Measurements from ENCODE around the gene SRMS. TPM values are rescaled to one million over a fixed set of nuclear protein-coding genes. Genes with fewer than 3 reads are reported as not detected.

Gene SRMS
- total RNA-seq, 4 donors from 2014 or later: not detected

DNA sequence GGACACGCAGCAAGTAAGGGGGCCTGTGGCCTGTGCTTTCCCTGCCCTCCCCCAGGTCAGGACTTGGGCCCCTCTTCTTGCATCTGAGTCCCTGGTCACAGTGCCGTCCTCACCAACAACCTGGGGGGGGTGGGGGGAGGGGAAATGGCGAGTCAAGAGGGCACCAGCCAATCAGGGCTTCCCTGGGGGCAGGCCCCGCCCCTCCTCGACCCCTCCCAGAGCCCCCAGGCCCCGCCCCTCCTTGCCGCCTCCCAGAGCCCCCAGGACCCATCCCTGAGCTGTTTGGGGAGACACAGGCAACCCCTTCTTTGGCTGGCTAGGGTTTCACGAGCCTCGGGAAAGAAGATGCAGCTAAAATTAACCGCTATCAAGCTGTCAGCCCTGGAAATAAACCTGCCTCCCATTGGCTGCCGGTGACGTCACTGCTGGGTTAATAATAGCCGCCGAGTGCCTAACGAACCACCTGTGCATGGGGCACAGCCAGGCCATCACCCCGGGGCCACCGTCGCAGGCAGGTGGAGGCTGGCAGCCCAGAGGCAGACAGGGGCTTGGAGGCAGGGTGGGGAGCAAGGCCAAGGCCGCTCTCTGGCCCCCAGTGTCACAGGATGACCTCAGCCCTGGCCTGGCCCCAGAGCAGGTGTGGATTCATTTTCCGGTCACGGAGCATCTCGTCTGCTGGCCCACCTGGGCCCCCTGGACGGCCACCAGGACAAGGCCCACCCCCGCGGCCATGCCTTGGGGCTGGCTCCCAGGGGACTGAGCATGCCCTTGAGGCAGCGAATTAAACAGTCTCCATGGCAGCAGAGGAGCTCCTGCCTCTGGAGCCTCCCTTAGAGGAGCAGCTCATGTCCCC lies 45.5 kb downstream of the SRMS start:
- ATAC-seq: no peak
- no peak for TF ChIP-seq POLR2A (IDR thresholded peaks at IDR 0.05)
- TF ChIP-seq, protein P1, sequence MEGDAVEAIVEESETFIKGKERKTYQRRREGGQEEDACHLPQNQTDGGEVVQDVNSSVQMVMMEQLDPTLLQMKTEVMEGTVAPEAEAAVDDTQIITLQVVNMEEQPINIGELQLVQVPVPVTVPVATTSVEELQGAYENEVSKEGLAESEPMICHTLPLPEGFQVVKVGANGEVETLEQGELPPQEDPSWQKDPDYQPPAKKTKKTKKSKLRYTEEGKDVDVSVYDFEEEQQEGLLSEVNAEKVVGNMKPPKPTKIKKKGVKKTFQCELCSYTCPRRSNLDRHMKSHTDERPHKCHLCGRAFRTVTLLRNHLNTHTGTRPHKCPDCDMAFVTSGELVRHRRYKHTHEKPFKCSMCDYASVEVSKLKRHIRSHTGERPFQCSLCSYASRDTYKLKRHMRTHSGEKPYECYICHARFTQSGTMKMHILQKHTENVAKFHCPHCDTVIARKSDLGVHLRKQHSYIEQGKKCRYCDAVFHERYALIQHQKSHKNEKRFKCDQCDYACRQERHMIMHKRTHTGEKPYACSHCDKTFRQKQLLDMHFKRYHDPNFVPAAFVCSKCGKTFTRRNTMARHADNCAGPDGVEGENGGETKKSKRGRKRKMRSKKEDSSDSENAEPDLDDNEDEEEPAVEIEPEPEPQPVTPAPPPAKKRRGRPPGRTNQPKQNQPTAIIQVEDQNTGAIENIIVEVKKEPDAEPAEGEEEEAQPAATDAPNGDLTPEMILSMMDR (IDR thresholded peaks at IDR 0.05): no peak
- no peak for TF ChIP-seq EP300 (IDR thresholded peaks at IDR 0.05)
- no peak for TF ChIP-seq POLR2AphosphoS5 (IDR thresholded peaks at IDR 0.05)
- peaks cover 0 to 25% (median 0%) of the 10 kb centered on the region in 3 donors for H3K9me3 ChIP-seq
- H3K4me1 ChIP-seq: peaks cover 0 to 33% (median 7%) of the 10 kb centered on the region in 3 donors
- H3K4me3 ChIP-seq: no peak overlapping the region
- no peaks in the 10 kb centered on the region for H3K36me3 ChIP-seq
- no peak overlapping the region for H3K27ac ChIP-seq
- no CpG with 5 or more reads among the region's 26 CpGs for WGBS, 2 donors (ENCODE audit: low coverage in 1 of 2)
- peaks cover 95% of the 10 kb centered on the region for H3K27me3 ChIP-seq

GRCh38 chr20:63500902-63501817 lies 46.4 kb downstream of the SRMS start:
- TF ChIP-seq, protein P1 (IDR thresholded peaks at IDR 0.05): no peak
- TF ChIP-seq POLR2AphosphoS5 (IDR thresholded peaks at IDR 0.05) (no peak), POLR2A (IDR thresholded peaks at IDR 0.05) (no peak), EP300 (IDR thresholded peaks at IDR 0.05) (no peak)
- Histone ChIP-seq H3K4me3 (no peak overlapping the region), H3K27me3 (peaks cover 92% of the 10 kb centered on the region), H3K36me3 (no peaks in the 10 kb centered on the region), H3K9me3 (peaks cover 0 to 22% (median 0%) of the 10 kb centered on the region in 3 donors), H3K4me1 (peaks cover 0 to 42% (median 12%) of the 10 kb centered on the region in 3 donors), H3K27ac (no peak overlapping the region)
- WGBS, 2 donors (ENCODE audit: low coverage in 1 of 2): 62 to 79% methylated on average over 9 to 11 of the region's 27 CpGs
- ATAC-seq: no peak

DNA sequence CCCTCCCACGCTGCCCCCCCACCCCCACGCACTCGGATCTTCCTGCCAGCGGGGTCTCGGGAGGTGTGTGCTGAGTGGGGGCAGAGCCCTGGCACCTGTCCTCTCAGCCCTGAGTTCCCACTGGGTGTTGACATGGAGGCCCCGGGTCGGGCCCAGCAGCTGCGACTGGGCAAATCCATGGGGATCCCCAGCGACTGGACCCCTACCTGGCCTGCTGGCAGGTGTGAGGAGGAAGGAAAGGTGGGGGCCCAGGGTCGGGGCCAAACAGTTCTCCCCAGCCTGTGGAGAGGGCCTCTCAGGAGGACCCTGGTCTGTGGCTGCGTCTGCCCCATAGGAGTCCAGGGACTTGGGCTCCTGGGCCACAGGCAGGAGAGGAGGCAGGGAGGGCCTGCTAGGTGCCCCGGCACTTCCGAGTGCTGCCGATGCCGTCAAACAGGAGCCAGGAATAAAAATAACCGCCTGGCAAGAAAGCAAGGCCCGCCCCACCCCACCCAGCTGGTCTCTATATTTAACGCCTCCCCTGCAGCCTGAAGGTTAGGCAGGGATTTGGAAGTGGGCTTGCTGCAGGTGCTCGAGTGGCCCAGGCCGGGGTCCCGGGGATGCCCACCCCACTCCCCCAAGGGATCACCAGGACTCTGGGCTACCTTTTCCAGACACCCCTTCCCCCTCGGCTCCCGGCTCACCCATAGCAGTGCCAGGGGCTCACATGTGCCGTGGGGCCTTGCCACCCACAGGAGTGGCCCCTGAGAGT lies 47.2 kb downstream of the SRMS start:
- Histone ChIP-seq H3K27ac (no peak overlapping the region), H3K9me3 (peaks cover 0 to 14% (median 0%) of the 10 kb centered on the region in 3 donors), H3K4me3 (no peak overlapping the region), H3K4me1 (peaks cover 0 to 48% (median 12%) of the 10 kb centered on the region in 3 donors), H3K36me3 (no peaks in the 10 kb centered on the region), H3K27me3 (peaks cover 92% of the 10 kb centered on the region)
- ATAC-seq: no peak
- 100% methylated on average over 1 of the region's 24 CpGs; no CpG with 5 or more reads in 1 of the 2 donors for WGBS, 2 donors (ENCODE audit: low coverage in 1 of 2)
- TF ChIP-seq EP300 (IDR thresholded peaks at IDR 0.05): no peak
- TF ChIP-seq, protein P1 (IDR thresholded peaks at IDR 0.05): no peak

DNA sequence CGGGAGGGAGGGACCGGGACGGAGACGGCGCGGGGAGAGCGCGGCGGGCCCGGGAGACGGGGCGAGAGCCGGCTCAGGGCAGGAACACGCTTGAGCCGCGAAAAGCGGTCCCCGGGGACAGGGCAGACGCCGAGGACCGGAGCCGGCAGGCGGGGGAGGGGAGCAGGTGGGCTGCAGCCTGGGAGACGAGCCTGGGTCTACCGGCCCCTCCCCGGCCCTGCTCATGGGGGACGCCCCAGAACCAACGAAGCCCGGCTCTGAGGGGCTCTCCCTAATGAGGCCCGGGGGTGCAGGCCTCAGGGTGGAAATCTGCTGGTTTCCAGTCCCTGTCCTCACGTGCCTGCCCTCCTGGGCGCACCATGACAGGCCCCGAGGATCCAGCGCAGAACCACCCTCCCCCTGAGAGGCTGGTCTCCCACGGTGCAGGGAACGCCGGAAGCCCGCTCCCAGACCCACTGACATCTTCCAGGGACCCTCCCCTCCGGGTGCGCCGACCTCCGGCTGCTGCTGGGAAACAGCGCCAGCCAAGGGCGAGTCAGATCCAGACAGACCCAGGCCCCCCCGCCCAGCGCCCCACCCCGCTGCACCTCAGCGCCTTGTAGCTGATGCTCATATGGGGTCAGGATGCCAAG lies 48.1 kb downstream of the SRMS start:
- Histone ChIP-seq H3K4me3 (peak overlapping the region; percentile 10 to 55), H3K4me1 (peaks cover 0 to 48% (median 12%) of the 10 kb centered on the region in 3 donors), H3K9me3 (peaks cover 0 to 5% (median 0%) of the 10 kb centered on the region in 3 donors), H3K27me3 (peaks cover 92% of the 10 kb centered on the region), H3K27ac (no peak overlapping the region), H3K36me3 (no peaks in the 10 kb centered on the region)
- no CpG with 5 or more reads among the region's 48 CpGs for WGBS, 2 donors (ENCODE audit: low coverage in 1 of 2)
- ATAC-seq: peak; percentile 6
- TF ChIP-seq, protein P1 (IDR thresholded peaks at IDR 0.05): no peak
- TF ChIP-seq POLR2A (IDR thresholded peaks at IDR 0.05): no peak
- TF ChIP-seq POLR2AphosphoS5 (IDR thresholded peaks at IDR 0.05): no peak
- TF ChIP-seq EP300 (IDR thresholded peaks at IDR 0.05): no peak

Data from gastroesophageal sphincter (tissue), 4 donors.